ENCODE data around the gene HELQ.
"Not testable (repeated sequence)": the region's sequence is repeated elsewhere in the genome, so short reads cannot be mapped to it uniquely, and the experiment has no call there.

HELQ gene

DNA sequence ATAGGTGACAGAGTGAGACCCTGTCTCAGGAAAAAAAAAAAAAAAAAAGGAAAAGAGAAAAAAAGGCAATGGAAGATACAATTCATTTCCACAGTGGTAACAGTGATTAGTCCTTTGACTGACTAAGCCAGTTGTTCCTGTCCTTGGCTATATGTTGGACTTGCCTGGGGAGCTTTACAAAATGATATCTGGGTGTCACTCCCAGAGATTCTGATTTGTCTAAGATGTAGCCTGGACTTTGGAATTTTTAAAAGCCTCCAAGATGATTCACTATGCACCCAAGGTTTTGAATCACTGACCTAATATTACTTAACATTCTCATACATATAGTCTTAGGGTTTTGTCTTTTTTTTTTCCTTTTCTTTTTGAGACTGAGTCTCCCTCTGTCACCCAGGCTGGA, 16.9 kb downstream of the HELQ start:
- DNase-seq, result no peak

DNA sequence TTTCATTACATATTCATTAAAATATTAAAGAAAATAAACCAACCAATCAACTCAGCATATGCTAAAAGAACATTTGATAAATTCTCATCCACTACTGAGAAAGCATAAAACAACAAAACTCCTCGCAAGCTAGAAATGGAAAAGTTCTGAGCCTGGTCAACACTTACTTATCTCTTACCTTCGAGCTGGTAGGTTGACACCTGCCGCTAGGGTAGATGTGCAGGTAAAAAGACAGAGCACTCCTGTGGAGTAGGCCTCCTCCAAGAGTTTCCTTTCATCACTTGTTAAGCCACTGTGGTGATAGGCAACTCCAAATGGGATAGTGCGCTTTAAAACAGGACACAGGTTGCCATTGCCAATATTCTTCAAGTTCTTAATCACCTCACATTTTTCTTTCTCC, 18.9 kb downstream of the HELQ start:
- DNase-seq, result no peak

DNA sequence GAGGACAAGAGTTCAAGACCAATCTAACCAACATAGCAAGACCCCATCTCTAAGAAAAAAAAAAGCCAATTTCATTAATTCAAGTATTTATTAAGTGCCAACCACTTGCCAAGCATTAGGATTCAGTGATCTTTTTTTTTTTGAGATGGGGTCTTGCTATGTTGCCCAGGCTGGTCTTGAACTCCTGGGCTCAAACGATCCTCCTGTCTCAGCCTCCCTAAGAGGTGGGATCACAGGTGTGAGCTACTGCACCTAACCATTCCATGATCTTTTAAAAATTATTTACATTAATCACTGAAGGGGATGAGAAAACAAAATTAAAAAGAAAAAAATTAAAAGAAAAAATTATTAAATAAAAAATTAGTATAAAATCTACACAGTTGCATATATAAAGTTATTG, 24.4 kb downstream of the HELQ start:
- no peak for DNase-seq

DNA sequence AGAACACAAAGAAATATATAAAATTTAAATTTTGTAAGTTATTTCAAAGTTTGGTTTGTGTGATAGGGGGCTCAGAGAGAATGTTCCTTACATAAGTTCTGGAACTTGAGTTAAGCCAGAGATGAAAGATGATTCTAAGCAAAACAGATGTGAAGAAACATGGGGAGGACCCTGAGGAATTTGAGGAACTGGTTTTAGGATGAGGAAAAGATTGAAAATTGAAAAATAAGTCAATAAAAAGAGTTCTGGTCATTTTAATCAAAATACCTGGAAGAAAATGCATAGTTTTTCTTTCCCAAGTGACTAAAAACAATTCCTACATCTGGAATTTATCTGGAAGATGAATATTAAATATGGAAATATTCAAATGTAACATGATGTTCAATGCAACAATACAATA, 37.4 kb downstream of the HELQ start:
- DNase-seq, result no peak

DNA sequence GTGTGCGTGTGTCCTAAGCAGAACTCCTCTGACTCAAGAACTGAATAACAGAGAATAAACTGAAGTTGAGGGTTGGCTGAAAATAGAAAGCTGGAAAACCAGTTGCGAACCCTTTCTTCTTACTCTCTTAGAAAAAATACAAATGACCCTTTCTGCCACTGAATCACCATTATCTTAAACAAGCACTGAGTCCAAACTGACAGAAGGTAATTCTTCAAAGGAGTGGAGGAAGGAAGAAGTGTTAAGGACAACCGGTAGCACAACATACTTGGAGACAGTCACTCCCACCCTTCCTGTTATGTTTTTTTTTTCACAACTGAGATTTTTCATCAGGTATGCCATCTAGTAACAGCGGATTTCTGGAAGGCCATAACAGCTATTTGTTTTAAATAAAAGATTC, 38.1 kb downstream of the HELQ start:
- DNase-seq, result no peak

DNA sequence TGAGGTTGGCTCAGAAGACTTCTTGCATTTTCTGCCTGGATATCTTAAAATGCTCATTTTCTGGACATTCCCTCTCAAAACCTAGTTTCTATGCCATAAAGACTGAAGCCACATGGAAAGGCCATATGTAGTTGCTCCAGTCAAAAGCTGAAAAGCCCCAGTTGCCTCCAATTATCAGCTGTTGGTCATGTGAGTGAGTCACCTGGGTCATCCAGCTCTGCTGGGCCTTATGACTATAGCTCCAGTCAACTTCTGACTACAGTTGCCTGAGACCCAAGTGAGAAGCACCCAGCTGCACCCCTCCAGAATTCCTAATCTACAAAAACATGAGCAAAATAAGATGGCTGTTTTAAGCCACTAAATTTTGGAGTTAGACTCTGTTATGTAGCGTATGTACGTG, 41.9 kb downstream of the HELQ start:
- DNase-seq, result no peak

DNA sequence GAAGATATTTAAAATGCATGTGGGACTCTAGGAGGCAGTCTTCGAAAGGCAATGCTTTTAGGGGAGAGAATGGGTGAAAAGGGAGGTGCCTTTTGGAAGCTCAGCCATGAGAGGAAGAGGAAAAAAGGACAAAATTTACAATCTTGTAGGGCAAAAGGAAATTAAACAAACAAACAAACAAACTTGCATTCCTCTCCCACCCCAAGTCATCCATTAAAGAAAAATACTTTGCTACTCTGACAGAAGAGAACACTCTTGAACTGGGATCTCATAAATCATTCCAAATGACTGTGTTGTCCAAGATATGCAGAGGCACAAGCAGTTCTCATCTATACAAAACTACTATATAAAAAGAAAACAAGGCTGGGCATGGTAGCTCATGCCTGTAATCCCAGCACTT, 46.7 kb downstream of the HELQ start:
- DNase-seq, result no peak

DNA sequence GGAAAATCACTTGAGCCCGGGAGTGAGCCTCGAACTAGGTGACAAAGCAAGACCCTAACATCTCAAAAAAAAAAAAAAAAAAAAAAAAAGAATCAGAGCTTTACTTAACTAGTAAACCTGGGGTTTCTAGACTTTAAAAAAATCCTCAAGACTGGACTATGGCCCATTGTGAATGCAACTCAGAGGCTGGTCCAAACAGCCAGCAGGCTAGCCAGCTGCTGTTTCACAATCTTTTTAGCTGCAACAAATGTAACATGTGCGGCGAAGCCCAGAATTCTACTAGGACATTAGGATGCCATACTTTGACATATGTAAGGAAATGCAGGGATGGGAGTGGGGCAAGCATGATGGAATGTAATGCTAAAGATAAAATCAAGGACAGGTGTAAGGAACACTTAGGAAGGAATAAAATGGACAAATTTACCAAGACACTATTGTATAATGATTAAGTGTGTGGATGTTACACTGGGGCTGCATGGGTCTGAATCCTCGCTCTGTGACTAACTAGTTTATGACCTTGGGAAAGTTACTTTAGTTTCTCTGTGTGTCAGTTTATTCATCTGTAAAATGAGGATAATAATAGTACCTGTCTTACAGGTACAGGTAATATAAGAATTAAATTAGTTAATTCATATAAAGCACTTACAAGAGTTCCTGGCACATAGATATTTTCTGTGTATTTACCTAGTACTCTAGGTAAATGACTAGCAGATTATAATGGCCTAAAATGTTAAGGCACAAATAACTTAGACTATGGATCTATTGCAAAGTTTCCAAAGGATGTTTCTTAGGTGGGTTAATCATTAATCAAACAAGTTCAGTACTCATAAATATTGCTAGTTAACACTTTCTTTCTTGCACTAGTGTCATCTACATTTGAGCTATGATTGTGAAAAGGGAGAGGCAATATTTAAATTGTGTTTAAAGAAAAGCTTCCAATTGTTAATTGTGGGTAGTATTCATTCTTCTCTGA, 49.5 kb downstream of the HELQ start:
- no peak for DNase-seq

DNA sequence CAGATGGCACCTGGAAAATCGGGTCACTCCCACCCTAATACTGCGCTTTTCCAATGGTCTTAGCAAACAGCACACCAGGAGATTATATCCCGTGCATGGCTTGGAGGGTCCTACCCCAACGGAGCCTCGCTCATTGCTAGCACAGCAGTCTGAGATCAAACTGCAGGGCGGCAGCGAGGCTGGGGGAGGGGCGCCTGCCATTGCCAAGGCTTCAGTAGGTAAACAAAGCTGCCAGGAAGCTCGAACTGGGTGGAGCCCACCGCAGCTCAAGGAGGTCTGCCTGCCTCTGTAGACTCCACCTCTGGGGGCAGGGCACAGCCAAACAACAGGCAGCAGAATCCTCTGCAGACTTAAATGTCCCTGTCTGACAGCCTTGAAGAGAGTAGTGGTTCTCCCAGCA, 57.5 kb downstream of the HELQ start:
- not testable (repeated sequence) for DNase-seq

DNA sequence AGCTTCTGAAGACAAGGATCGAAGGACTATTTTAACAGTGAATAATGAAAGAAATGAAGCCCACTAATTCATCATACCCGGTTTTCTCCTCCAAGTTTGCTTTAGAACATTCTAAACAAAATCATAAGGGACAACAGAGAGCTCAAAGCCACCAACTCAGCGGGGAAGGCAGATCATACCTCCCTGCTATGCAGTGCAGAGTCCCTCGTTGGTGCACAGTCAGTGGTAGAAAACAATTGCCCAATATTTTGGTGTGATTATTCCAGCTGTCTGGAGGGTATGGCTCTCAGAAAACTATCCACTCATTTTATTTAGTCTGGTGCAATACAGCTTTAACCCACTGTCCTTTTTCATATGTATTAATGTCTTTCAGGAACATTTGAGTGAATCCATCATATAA, 61.7 kb downstream of the HELQ start:
- DNase-seq, result no peak

DNA sequence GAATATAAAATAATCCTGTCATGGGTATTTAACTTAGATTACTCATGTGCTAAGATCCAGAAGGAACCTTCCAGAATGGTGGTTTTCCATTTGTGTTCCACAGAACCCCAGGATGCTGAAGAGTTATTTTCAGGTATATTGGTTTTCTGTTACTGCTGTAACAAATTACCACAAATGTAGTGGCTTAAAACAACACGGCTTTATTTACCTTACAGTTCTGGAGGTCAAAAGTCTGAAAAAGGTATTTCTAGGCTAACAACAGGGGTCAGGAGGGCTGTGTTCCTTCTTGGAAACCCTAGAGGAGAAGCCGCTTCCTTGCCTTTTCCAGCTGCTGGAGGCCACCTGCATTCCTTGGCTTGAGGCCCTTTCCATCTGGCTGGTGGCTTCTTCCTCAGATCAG, 63.1 kb downstream of the HELQ start:
- no peak for DNase-seq

DNA sequence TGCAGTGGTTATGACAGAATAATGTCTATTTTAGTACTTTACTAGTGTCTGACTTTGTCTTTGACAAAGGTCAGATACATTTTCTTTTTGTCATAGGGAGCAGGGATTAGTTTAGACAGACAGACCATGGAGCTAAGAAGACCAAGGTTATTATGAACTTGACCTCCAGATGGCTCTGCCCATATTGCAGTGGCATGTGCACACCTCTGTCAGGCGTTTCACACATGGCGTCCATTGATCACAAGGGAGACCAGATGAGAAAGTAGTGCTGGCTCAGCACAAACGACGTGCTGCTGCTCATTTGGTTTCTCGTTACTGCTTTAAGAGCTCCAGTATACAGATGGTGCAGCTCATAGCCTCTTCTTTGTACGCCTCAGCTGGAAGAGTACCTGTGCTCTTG, 64.7 kb downstream of the HELQ start:
- no peak for DNase-seq

DNA sequence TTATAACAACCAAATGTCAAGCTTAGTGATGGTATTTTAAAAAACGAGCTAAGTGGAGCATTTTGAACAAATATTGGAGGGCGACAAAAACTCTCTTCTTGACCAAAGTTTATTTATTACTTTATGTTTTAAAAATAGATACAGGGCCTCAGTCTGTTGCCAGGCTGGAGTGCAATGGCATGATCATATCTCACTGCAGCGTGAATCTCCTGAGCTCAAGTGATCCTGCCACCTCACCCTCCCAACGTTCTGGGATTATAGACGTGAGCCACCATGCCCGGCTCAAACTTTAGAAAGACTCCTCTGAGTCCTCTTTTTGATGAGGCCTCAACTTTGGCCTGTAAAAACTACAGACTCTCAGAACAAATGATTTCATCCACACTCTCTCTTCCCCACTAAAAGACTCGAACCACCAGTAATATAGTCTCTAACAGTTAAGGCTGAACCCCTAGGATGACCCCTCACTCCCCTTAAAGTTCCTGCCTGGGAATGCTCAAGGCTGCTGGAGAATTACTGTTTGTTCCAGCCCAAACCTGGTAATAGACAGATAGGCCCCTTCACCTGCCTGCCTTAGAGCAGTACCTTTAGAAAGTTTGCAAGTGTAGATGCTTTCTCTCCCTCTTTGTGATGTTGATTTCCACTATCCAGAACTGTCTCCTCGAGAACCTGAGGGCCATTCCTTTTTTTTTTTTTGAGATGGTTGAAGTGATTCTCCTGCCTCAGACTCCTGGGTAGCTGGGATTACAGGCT, 65.7 kb downstream of the HELQ start:
- DNase-seq, result no peak

DNA sequence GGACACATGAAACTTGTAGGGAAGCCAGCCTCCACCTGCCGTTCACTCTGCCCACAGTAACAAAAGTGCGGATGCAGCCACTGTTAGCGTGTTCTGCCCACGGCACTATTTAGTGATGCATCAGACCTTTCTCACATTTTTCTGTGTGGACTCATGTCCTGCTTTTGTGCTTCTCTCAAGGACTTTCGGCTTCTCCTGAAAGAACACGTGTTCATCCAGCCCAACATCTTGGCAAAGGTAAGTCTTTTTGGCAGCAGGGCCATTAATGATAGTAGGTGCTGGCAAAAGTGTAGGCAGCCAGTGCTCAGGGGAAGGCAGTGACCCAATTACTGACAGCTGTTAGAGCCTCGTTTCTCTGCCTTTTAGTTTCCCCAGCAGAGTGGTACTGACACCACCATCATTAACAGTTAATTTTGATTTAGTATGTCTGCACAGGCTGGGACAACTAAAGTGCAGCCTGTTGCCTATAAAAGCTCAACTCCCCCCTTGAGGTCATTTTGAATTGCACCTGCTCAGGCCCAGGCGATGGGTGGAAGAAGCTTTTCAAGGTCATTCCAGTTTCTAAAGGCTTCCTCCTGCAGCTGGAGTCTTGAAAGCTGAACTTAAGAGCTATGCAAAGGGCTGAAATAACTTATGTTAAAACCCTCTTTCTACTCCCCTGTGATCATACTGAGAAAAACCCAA, 66.4 kb downstream of the HELQ start:
- no peak for DNase-seq

DNA sequence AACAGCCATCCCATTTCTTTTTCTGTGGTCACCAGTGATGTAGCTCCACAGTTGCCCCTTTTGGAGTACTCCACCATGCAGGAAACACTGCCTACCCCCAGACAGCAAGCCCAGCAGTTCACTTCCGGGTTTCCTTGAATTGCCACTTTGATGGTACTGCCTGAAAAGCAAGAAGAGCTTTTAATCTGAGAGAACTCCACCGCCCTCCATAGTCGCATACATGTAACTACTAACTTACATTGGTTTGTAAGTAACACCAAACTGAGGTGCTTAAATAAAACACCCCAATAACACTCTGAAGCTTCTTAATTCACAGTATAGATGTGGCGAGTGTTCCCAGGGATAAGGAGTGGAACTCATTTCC, 67.3 kb downstream of the HELQ start:
- DNase-seq, result no peak

DNA sequence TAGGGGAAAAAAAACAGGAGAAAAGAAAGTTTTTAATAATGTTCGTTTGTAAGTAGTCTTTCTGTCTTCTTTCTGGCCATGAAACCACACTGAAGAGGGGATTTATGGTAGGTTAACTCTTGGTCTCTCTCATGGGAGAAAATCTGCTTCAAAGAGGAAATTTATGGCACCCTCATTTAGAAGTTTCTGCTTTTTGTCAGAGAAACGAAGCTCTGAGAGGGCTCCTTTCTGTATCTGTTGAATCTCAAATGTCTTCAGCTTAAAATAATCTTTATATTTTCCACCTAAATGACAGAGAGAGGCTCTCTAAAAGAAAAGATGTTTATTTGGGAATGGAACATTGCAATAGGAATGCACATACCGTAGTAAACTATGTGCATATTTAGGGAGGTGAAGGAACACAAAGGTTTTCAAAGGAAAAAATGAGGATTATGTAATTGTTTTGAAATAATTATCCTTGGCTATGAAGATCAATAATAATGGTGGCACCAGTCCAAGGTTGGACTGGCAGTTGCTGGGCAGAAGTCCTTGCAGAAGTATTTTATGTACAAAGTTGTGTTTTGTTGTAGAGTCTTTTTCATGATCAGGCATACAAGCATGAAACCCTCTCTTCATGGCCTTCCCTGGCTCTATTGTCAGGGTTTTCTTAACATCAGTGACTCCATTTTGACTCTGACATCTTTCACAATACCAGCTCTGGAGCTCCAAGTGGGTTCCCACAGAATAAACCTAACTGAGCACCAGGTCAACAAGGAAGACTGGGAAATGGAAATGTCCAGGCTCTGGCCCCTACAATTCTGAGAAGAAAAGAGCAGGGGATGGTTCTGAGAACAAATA, 67.9 kb downstream of the HELQ start:
- no peak for DNase-seq

DNA sequence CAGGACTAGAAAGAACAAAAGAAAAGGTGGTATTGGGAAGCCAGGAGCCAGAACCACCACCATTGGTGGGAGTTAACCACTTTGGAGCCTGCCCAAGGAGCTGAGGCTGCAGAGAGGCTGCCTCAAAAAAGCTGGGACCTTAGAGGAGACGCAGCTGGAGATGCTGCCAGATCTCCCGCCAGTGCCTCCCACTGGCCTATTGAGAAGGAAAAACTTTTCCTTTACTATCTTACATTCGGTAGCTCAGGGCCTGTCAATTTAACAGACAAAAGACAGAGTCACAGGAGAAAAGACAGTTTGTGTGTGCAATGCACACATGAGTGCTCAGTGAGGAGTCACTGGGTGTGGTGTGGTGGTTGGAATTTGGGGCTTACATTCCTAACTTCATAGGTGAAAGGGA, 68.6 kb downstream of the HELQ start:
- DNase-seq, result no peak

DNA sequence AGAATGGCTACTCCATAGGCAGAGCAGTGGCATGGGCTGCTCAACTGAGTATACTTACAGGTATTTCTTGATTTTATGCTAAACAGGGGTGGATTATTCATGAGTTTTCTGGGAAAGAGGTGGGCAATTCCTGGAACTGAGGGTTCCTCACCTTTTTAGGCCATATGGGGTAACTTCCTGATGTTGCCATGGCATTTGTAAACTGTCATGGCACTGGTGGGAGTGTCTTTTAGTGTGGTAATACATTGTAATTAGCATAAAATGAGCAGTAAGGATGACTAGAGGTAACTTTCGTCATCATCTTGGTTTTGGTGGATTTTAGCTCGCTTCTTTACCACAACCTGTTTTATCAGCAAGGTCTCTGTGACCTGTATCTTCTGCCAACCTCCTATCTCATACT, 72.8 kb downstream of the HELQ start:
- DNase-seq, result no peak

DNA sequence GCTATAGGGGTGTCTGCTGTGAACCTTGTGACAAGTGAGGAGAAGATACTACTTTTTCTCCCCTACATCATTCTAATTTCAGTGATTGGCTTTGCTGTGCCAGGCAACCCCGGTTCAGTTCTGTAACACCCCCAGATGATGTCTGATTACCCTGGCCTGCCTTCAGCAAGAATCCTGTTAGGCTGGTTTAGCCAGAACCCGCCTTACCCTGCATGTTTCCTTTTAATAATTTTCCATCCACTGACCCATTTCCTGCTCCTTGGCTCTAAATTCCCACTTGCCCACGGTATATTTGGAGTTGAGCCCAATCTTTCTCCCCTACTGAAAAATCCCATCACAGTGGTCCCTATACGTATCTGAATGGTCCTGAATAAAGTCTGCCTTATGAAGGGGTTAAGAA, 74.5 kb downstream of the HELQ start:
- no peak for DNase-seq

DNA sequence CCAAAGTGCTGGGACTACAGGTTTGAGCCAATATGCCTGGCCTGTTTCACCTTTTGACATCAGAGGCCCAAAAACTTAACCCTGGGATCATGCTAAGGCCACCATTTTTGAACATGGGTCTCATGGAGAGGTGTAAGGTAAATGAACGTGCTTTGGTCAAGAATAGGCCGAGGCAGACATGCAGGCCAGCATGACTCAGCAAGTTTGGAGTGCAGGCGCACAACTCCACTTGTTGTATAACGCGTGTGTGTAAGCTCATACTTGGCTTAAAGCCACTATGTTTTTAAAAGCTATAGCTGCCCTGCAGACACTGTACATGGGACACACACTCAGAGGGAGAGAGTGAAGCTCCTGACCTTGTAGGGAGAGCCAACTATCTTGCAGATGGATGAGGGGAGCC, 77.2 kb downstream of the HELQ start:
- no peak for DNase-seq

DNA sequence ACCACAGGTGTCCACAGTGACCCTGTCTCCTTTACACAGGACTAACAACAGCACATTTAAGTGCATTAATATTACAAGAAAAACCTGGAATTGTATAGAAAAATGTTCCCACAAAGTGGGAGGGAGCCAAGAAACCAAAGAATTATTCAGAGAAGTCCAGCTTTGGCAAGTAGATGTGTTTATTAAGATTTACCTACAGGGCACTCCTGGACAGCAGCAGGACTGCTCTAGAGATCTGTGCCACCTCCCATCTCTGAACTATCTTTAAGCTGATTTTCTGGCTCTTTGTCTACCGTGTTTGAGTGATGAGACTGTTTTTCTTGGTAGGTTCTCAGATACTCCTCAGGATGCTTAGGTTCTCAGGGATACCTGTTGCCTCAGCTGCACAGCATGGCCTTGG, 82.7 kb downstream of the HELQ start:
- DNase-seq, result no peak

DNA sequence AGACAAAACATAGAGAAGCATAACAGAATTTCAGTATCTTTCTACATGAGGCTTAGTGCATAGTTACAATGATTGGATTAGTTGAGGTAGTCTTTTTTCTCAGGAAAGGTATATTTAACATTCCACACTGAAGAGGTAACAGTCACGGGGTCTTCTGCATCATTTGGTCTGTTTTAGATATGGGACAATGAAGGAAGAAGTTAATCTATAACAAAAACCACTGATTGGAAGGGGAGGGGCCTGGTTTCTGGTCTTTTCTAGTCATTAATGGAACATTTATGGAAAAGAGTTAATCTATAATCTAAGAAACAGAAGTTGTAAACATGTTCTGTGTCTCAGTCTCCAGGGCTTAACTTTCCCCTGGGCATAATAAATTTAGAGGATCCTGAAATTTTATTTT, 83.7 kb downstream of the HELQ start:
- DNase-seq, result no peak

DNA sequence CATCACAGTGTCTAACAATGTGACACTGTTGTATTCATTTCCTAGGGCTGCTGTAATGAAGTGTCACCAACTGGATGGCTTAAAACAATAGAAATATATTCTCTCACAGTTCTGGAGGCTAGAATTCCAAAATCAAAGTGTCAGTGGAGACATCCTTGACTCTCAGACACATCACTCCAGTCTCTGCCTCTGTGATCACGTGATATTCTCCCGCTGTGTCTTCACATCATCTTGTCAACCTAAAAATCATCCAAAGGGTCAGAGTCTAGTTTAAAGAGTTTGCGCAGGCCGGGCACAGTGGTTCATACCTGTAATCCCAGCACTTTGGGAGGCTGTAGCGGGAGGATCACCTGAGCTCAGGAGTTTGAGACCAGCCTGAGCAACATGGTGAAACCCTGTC, 84.4 kb downstream of the HELQ start:
- no peak for DNase-seq
